Neutrophil (primary cell): ENCODE results near the gene MYO1F.
"Not testable (repeated sequence)": the region's sequence is repeated elsewhere in the genome, so short reads cannot be mapped to it uniquely, and the experiment has no call there.

Experiments used
- H3K27ac ChIP-seq: fragments of 200-600 bp; sonication (generic); 2 replicates; pipeline ENCODE4 v1.5.1; 2016; ENCODE audit warnings: mild to moderate bottlenecking, moderate library complexity
- H3K27me3 ChIP-seq: fragments of 200-600 bp; sonication (generic); 2 replicates; pipeline ENCODE4 v1.6.0; 2016; ENCODE audit warnings: mild to moderate bottlenecking
- H3K36me3 ChIP-seq: fragments of 200-600 bp; sonication (generic); 2 replicates; pipeline ENCODE4 v1.5.1; 2017
- H3K4me1 ChIP-seq, 2 experiments: fragments of 200-600 bp in 1 of 2; sonication (generic) in 1 of 2; 1 replicate in 1 of 2; 2 replicates in 1 of 2; pipeline versions ENCODE4 v1.5.1 to v1.6.1; 2013 to 2016; ENCODE audit warnings: low read depth in 1 of 2, low read length in 1 of 2, mild to moderate bottlenecking in 1 of 2, moderate library complexity in 1 of 2; ENCODE audit not compliant: control insufficient read depth in 1 of 2, insufficient read depth in 1 of 2
- H3K4me3 ChIP-seq, 2 experiments: fragments of 200-600 bp in 1 of 2; sonication (generic) in 1 of 2; 1 replicate in 1 of 2; 2 replicates in 1 of 2; pipeline ENCODE4 v1.5.1; 2013 to 2016; ENCODE audit warnings: low read depth in 1 of 2, low read length in 1 of 2, mild to moderate bottlenecking in 1 of 2, moderate library complexity in 1 of 2
- H3K9me3 ChIP-seq: fragments of 200-600 bp; sonication (generic); 2 replicates; pipeline ENCODE4 v1.5.1; 2016
- TF ChIP-seq, protein P1 (sequence below): fragments of 200-600 bp; sonication (generic); IDR thresholded peaks from 2 replicates; pipeline ENCODE4 v1.5.1; 2016; ENCODE audit warnings: antibody characterized with exemption

The MYO1F gene

DNA sequence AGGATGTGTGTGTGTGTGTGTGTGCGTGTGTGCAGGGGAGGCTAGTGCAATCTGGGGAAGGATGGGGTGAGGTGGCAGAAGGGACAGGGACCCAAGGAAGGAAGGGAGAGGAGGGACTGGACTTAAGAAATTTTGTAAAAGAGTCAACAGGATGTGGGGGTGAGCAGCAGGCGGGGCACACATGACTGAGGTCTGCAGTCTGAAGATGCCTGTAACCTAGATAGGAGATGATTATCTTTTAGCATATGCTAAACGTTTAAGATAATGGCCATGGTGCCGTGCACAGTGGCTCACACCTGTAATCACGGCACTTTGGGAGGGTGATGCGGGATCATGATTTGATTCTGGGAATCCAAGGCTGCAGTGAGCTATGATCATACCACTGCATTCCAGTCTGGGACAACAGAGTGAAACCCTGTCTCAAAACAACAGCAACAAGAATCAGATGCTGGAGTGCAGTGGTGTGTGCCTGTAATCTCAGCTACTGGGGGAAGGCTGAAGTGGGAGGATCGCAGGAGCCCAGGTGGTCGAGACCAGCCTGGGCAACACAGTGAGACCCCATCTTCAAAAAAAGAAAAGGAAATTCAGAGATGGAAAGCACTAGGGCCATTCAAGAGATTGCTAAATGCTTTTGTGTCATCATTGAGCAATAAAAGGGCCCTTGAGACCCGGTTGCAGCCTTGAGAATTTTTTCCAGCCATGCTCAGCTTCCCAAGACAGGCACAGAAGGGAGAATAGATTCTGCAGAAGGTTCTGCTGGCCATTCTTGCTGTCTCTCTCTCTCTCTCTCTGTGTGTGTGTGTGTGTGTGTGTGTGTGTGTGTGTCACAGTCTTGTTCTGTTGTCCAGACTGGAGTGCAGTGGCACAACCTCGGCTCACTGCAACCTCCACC lies 59.4 kb downstream of the MYO1F start:
- Histone ChIP-seq H3K27me3 (no peaks in the 10 kb centered on the region), H3K4me1 (peaks cover 61 to 64% of the 10 kb centered on the region in 2 experiments), H3K4me3 (peak overlapping the region; percentile 39 to 47), H3K9me3 (peaks cover 5% of the 10 kb centered on the region), H3K27ac (peak overlapping the region; percentile 98), H3K36me3 (peaks cover 38% of the 10 kb centered on the region)
- TF ChIP-seq, protein P1, sequence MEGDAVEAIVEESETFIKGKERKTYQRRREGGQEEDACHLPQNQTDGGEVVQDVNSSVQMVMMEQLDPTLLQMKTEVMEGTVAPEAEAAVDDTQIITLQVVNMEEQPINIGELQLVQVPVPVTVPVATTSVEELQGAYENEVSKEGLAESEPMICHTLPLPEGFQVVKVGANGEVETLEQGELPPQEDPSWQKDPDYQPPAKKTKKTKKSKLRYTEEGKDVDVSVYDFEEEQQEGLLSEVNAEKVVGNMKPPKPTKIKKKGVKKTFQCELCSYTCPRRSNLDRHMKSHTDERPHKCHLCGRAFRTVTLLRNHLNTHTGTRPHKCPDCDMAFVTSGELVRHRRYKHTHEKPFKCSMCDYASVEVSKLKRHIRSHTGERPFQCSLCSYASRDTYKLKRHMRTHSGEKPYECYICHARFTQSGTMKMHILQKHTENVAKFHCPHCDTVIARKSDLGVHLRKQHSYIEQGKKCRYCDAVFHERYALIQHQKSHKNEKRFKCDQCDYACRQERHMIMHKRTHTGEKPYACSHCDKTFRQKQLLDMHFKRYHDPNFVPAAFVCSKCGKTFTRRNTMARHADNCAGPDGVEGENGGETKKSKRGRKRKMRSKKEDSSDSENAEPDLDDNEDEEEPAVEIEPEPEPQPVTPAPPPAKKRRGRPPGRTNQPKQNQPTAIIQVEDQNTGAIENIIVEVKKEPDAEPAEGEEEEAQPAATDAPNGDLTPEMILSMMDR, result no peak

DNA sequence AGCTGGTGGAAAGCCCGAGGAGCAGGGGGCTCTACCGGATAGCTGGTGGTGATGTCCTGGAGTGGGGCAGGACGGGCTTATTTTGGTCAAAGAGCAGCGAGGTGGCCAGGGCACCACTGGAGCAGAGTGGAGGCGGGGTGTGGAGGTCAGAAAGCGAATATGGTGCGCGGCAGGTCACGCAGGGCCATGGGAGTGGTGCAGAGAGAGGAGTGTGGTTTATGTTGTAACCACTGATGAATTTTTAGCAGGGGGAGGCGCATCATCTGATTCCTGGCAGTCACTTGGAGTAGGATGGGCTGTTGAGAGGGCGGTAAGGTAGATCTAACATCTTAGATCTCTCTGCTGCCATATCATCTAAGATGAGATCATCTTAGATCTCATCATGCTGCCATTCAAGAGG lies 61.9 kb downstream of the MYO1F start:
- TF ChIP-seq, protein P1, result peak; percentile 13
- no peaks in the 10 kb centered on the region for H3K27me3 ChIP-seq
- peak overlapping the region; percentile 42 to 100 for H3K4me3 ChIP-seq
- peaks cover 68 to 74% of the 10 kb centered on the region in 2 experiments for H3K4me1 ChIP-seq
- no peaks in the 10 kb centered on the region for H3K9me3 ChIP-seq
- H3K27ac ChIP-seq, result peak overlapping the region; percentile 98
- peaks cover 13% of the 10 kb centered on the region for H3K36me3 ChIP-seq

DNA sequence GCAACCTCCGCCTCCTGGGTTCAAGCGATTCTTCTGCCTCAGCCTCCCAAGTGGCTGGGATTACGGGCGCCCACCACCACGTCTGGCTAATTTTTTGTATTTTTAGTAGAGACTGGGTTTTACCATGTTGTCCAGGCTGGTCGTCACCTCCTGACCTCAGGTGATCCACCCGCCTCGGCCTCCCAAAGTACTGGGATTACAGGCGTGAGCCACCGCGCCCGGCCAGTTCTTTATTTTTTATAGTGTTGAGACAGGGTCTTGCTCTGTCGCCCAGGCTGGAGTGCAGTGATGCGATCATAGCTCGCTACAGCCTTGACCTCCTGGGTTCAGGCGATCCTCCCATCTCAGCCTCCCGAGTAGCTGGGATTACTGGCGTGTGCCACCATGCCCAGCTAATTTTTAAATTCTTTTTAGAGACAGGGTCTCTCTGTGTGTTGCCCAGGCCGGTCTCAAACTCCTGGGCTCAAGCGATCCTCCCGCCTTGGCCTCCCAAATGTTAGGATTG lies 62.7 kb downstream of the MYO1F start:
- H3K9me3 ChIP-seq, H3K36me3 ChIP-seq, H3K27me3 ChIP-seq: not testable (repeated sequence)
- peak overlapping the region; percentile 98 for H3K27ac ChIP-seq
- peak overlapping the region; percentile 78 to 100 for H3K4me3 ChIP-seq
- H3K4me1 ChIP-seq, result peaks cover 68 to 74% of the 10 kb centered on the region in 2 experiments

DNA sequence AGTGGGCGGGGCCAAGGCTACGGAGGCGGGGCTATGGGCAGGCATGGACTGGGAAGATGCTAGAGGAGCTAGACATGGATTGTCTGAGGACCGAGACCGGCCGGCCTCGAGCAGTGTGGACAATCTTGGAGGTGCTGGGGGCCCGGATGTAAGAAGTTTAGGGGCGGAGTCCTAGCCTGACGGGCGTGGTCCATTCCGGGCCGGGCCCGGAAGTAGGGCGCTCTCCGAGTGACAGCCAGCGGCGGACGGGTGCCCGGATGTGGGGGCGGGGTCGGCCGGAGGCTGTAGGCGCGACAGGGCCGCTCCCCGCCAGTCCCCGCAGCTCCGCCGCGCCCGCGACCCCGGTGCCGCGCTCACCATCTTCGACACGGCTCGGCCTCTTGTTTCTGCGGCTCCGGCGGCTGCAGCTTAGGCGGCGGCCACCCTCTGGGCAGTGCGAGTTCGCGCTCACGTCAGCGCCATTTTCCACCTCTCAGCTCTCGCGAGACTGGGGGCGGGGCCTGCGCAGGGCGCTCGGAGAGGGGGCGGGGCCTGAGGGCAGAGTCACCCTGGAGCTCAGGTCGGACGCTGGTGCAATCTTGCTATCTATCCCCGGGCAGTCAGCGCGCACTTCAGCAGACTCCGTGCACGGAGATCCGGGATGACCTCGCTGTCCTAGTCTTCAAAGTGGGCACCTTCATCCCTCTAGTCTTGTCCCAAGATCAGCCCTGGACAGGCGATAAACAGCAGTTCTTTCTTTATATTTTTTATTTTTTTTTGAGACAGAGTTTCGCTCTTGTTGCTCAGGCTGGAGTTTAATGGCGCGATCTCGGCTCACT lies 63.3 kb downstream of the MYO1F start, which contains the start of gene ZNF414:
TSS of gene ZNF414 (minus strand) at position 481 of the 818 bp plus-strand sequence. CDS start at position 360, 121 bp downstream.
- H3K4me3 ChIP-seq, result peak within 1 kb of the TSS; percentile 78 to 100
- H3K27ac ChIP-seq, result peak within 1 kb of the TSS; percentile 98
- H3K9me3 ChIP-seq, result no peaks in the 10 kb centered on the region
- H3K36me3 ChIP-seq, result no peaks in the 10 kb centered on the region
- TF ChIP-seq, protein P1, result peak; percentile 28
- H3K4me1 ChIP-seq, result peaks cover 64 to 69% of the 10 kb centered on the region in 2 experiments
- H3K27me3 ChIP-seq, result no peaks in the 10 kb centered on the region

DNA sequence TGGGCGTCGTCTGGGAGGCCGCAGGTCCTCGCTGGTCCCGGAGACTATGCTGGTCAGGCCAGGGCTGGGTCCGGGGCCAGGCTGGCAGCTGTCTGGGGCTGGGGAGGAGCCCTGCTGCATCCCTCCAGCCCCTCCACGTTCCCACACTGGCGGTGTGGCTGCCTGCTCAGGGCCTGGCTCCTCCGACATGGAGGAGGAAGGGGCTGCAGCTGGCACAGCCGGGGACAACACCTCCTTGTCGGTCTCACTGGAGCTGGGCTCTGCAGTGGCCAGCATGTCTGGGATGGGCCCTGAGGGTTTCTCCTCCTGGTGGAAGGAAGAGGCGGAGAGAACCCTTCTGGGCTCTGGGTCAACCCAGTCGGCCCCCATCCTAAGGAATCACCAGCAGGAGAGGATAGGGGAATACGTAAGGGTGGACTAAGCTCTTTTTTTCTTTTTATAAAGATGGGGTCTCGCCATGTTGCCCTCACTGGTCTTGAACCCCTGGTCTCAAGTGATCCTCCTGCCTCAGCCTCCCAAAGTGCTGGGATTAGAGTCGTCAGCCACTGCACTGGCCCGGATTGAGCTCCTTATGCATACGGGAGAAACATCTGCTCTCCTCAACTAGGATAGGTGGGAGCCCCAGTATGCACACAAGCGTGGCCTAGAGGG lies 64.1 kb downstream of the MYO1F start:
- Histone ChIP-seq H3K4me1 (peaks cover 56 to 62% of the 10 kb centered on the region in 2 experiments), H3K9me3 (no peaks in the 10 kb centered on the region), H3K36me3 (no peaks in the 10 kb centered on the region), H3K27ac (peak overlapping the region; percentile 98), H3K27me3 (no peaks in the 10 kb centered on the region), H3K4me3 (peak overlapping the region; percentile 78 to 100)
- TF ChIP-seq, protein P1, result no peak
